HG03175 (cell line): ENCODE results near the gene PRKN.

Experiments used
- ATAC-seq: cut with Tn5 transposase; IDR thresholded peaks from one replicate; pipeline ENCODE4 v1.9.1; 2021; ENCODE audit warnings: mild to moderate bottlenecking, moderate library complexity; ENCODE audit not compliant: unreplicated experiment

The PRKN gene

GRCh38 chr6:162389343-162390085 is 338.1 kb downstream of the PRKN start:
- ATAC-seq: no peak

GRCh38 chr6:162388383-162388777 is 339.2 kb downstream of the PRKN start:
- no peak for ATAC-seq

- ATAC-seq: no peak
Observed at GRCh38 chr6:162387718-162388382, 339.7 kb downstream of the PRKN start.

- ATAC-seq: no peak
Observed at GRCh38 chr6:162385980-162386379, 341.6 kb downstream of the PRKN start.

GRCh38 chr6:162379757-162380409 is 347.7 kb downstream of the PRKN start:
- no peak for ATAC-seq

- no peak for ATAC-seq
Observed at GRCh38 chr6:162377735-162378134, 349.8 kb downstream of the PRKN start.

GRCh38 chr6:162373868-162374267 is 353.7 kb downstream of the PRKN start:
- no peak for ATAC-seq

- ATAC-seq: no peak
Observed at GRCh38 chr6:162373192-162373591, 354.4 kb downstream of the PRKN start.

- no peak for ATAC-seq
Observed at GRCh38 chr6:162372106-162372505, 355.5 kb downstream of the PRKN start.

- ATAC-seq: no peak
Observed at GRCh38 chr6:162371121-162371520, 356.4 kb downstream of the PRKN start.

GRCh38 chr6:162369091-162369490 is 358.5 kb downstream of the PRKN start:
- ATAC-seq: no peak

GRCh38 chr6:162364488-162364887 is 363.1 kb downstream of the PRKN start:
- no peak for ATAC-seq

- ATAC-seq: no peak
Observed at GRCh38 chr6:162363757-162364156, 363.8 kb downstream of the PRKN start.

GRCh38 chr6:162360901-162361567 is 366.5 kb downstream of the PRKN start:
- ATAC-seq: no peak

- no peak for ATAC-seq
Observed at GRCh38 chr6:162358625-162359024, 368.9 kb downstream of the PRKN start.

- no peak for ATAC-seq
Observed at GRCh38 chr6:162345051-162345511, 382.5 kb downstream of the PRKN start.

GRCh38 chr6:162344646-162345010 is 382.9 kb downstream of the PRKN start:
- ATAC-seq: no peak

- ATAC-seq: no peak
Observed at GRCh38 chr6:162343936-162344645, 383.5 kb downstream of the PRKN start.

GRCh38 chr6:162343198-162343935 is 384.2 kb downstream of the PRKN start:
- ATAC-seq: no peak

GRCh38 chr6:162337412-162337811 is 390.2 kb downstream of the PRKN start:
- no peak for ATAC-seq
